ENCODE results near the gene ZBTB7C. TPM values are rescaled to one million over a fixed set of nuclear protein-coding genes. Genes with fewer than 3 reads are reported as not detected.

ZBTB7C gene
- total and polyA plus RNA-seq, 2 of the 4 experiments (the other 2 are of a cell fraction) = not detected

- no peaks in the 10 kb centered on the region for H4K20me1 ChIP-seq (ENCODE audit: insufficient read depth, low read length)
- H3K4me1 ChIP-seq (ENCODE audit: control insufficient read depth, insufficient read depth, low read length) = no peaks in the 10 kb centered on the region
- H2BK15ac ChIP-seq (ENCODE audit: low read depth, low read length) = no peak overlapping the region
- H2AFZ ChIP-seq (replicated peaks; ENCODE audit: low read length, poor library complexity) = peak overlapping the region; percentile 48
- H2AK9ac ChIP-seq (replicated peaks; ENCODE audit: low read depth, low read length, poor library complexity) = no peak overlapping the region
- H3K36me3 ChIP-seq (ENCODE audit: control insufficient read depth, insufficient read depth, low read length) = no peaks in the 10 kb centered on the region
- H4K5ac ChIP-seq (ENCODE audit: low read depth, low read length) = no peak overlapping the region
- H3K4me3 ChIP-seq (ENCODE audit: insufficient read depth, low read depth, low read length) = no peak overlapping the region
- H3K18ac ChIP-seq (ENCODE audit: low read depth, low read length) = no peak overlapping the region
- no peak overlapping the region for H3K27ac ChIP-seq (ENCODE audit: insufficient read depth, low read length)
- POLR2A ChIA-PET (ENCODE audit: unreplicated experiment) = no interaction called here
- H3K23ac ChIP-seq (ENCODE audit: low read depth, low read length) = no peak overlapping the region
- CTCF ChIA-PET = no interaction called here
- ATAC-seq (ENCODE audit: low read depth) (no peak), DNase-seq (no peak)
- H3K27me3 ChIP-seq (ENCODE audit: control insufficient read depth, insufficient read depth, low read length) = peaks cover 7% of the 10 kb centered on the region
- dilution Hi-C loops (cut with HindIII; ENCODE audit: low sequenced_read_pairs, unreplicated experiment) = no loop called here
- intact Hi-C loops (cut with micrococcal nuclease) = no loop called here
- no peak overlapping the region for H2BK20ac ChIP-seq (ENCODE audit: low read depth, low read length)
- WGBS, 2 experiments (ENCODE audit: extremely low coverage in 2 of 2, insufficient read length in 1 of 2) = 20% methylated on average over 2 of the region's 4 CpGs; no CpG with 5 or more reads in 1 of the 2 experiments
- BruUV-seq (replicated peaks) = no TSS peak
- no peak overlapping the region for H3K9ac ChIP-seq (ENCODE audit: low read depth, low read length)
- H2AK5ac ChIP-seq (ENCODE audit: low read depth, low read length) = no peak overlapping the region
- H3K79me1 ChIP-seq (ENCODE audit: low read depth in 1 of 2, low read length in 2 of 2) = no peaks in the 10 kb centered on the region
- H3K56ac ChIP-seq (ENCODE audit: extremely low read depth, insufficient read depth, low read length) = no peak overlapping the region
- no peak overlapping the region for H2BK120ac ChIP-seq (ENCODE audit: low read depth, low read length)
- in situ Hi-C loops (cut with MboI; ENCODE audit: low sequenced_read_pairs) = no loop called here
- TF ChIP-seq CTCF (conservative IDR thresholded peaks at IDR 0.05; ENCODE audit: low read depth, low read length) (no peak), RCOR1 (IDR thresholded peaks at IDR 0.05; ENCODE audit: insufficient replicate concordance, low read length) (no peak), RAD21 (IDR thresholded peaks at IDR 0.05; ENCODE audit: low read length) (no peak), CHD1 (IDR thresholded peaks at IDR 0.05; ENCODE audit: low read depth, low read length) (no peak), BHLHE40 (IDR thresholded peaks at IDR 0.05; ENCODE audit: low read depth, low read length) (no peak), RFX5 (IDR thresholded peaks at IDR 0.05; ENCODE audit: low read depth, low read length) (no peak), SMC3 (IDR thresholded peaks at IDR 0.05; ENCODE audit: low read depth, low read length) (no peak), MAFK (IDR thresholded peaks at IDR 0.05; ENCODE audit: low read depth, low read length) (no peak), USF2 (IDR thresholded peaks at IDR 0.05; ENCODE audit: low read depth, low read length) (no peak), FOS (IDR thresholded peaks at IDR 0.05; ENCODE audit: low read depth, low read length) (no peak), ELK1 (IDR thresholded peaks at IDR 0.05; ENCODE audit: borderline replicate concordance, low read depth, low read length) (no peak), MAZ (IDR thresholded peaks at IDR 0.05; ENCODE audit: borderline replicate concordance, low read depth, low read length) (no peak), POLR2A (IDR thresholded peaks at IDR 0.05; ENCODE audit: low read depth, low read length) (no peak), MXI1 (IDR thresholded peaks at IDR 0.05; ENCODE audit: borderline replicate concordance, low read depth, low read length) (no peak), CEBPB (IDR thresholded peaks at IDR 0.05; ENCODE audit: low read depth, low read length) (no peak), NFE2L2 (IDR thresholded peaks at IDR 0.05; ENCODE audit: low read depth, low read length) (no peak)
- H3K4ac ChIP-seq (ENCODE audit: low read depth, low read length) = no peak overlapping the region
- H4K8ac ChIP-seq (ENCODE audit: low read depth in 2 of 2, low read length in 2 of 2) = no peak overlapping the region
- H2BK5ac ChIP-seq (ENCODE audit: low read depth, low read length, poor library complexity, severe bottlenecking) = no peak overlapping the region
- H3K9me3 ChIP-seq (ENCODE audit: control insufficient read depth, insufficient read depth, low read length) = no peaks in the 10 kb centered on the region
- no peak overlapping the region for H3K14ac ChIP-seq (replicated peaks; ENCODE audit: low read depth, low read length)
- H4K91ac ChIP-seq (ENCODE audit: insufficient read depth, low read depth, low read length) = no peak overlapping the region
- H3K9me1 ChIP-seq (ENCODE audit: insufficient read depth, low read length) = no peaks in the 10 kb centered on the region
- no peak overlapping the region for H3K4me2 ChIP-seq (ENCODE audit: low read depth, low read length)
Observed at GRCh38 chr18:48320639-48320945, 88.6 kb downstream of the ZBTB7C start.
